OCI-LY7 (cell line): ENCODE data around the gene PCK2.

Source experiments
- CTCF ChIP-seq: fragments of 200-600 bp; sonication (generic); conservative IDR thresholded peaks from 2 replicates; pipeline ENCODE4 v1.5.1; 2014; ENCODE audit warnings: mild to moderate bottlenecking, antibody characterized with exemption, low read length, moderate library complexity, mixed read lengths
- EZH2phosphoT487 ChIP-seq: fragments of 200-600 bp; sonication (generic); IDR thresholded peaks from 2 replicates; pipeline ENCODE4 v1.6.1; 2018; ENCODE audit warnings: low read depth, borderline replicate concordance, mild to moderate bottlenecking, mixed run types, antibody characterized with exemption, low read length, moderate library complexity, mixed read lengths

DNA sequence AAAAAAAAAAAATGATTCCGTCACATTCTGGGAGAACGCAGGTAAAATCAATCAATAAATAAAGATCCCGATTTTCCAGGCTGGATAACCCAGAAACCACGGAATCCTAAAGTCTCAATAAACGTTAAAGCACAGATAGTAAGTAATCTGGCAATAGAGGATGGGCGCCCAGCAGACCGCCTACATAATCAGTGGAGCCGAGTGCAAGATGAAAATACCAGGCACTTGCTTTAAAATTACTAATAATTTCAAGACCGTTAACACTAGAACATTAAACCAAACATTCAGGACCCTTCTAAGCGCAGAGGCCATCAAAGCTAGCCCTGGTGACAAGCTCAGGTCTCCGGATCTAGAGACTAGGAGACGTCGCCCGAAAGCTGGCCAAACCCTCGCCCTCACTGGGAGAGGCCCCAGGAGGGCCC is 19.3 kb downstream of the PCK2 start:
- TF ChIP-seq CTCF, result no peak
- TF ChIP-seq EZH2phosphoT487, result no peak
